Measurements from ENCODE around the gene SPP1.
"Not testable (repeated sequence)": the region's sequence is repeated elsewhere in the genome, so short reads cannot be mapped to it uniquely, and the experiment has no call there.

Gene SPP1

DNA sequence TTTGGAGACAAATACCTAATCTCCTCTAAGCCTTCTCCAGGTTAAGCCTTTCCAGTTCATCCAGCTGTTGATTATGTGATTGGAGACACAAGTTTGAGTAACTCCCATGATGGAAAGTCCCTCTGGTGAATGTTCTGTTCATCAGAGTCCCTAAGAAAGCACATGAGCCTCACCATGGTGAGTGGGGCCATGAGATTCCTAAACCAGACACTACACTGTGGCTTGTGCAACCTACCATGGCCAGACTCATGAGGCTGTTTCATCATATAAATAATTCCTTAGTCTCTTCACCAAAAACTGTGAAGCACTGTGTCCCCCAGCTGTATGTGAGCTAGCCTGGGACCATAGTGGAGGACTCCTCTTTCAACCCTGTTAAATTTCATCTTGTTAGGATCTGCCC, 46.3 kb downstream of the SPP1 start:
- no peak for DNase-seq (ENCODE audit: low spot score)
- TF ChIP-seq, protein P1, sequence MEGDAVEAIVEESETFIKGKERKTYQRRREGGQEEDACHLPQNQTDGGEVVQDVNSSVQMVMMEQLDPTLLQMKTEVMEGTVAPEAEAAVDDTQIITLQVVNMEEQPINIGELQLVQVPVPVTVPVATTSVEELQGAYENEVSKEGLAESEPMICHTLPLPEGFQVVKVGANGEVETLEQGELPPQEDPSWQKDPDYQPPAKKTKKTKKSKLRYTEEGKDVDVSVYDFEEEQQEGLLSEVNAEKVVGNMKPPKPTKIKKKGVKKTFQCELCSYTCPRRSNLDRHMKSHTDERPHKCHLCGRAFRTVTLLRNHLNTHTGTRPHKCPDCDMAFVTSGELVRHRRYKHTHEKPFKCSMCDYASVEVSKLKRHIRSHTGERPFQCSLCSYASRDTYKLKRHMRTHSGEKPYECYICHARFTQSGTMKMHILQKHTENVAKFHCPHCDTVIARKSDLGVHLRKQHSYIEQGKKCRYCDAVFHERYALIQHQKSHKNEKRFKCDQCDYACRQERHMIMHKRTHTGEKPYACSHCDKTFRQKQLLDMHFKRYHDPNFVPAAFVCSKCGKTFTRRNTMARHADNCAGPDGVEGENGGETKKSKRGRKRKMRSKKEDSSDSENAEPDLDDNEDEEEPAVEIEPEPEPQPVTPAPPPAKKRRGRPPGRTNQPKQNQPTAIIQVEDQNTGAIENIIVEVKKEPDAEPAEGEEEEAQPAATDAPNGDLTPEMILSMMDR (IDR thresholded peaks at IDR 0.05; ENCODE audit: borderline replicate concordance, control extremely low read depth, extremely low read depth, insufficient read depth, missing control alignments) = no peak
- in situ Hi-C loops (cut with MboI; ENCODE audit: low sequenced_read_pairs, unreplicated experiment) = no loop called here

DNA sequence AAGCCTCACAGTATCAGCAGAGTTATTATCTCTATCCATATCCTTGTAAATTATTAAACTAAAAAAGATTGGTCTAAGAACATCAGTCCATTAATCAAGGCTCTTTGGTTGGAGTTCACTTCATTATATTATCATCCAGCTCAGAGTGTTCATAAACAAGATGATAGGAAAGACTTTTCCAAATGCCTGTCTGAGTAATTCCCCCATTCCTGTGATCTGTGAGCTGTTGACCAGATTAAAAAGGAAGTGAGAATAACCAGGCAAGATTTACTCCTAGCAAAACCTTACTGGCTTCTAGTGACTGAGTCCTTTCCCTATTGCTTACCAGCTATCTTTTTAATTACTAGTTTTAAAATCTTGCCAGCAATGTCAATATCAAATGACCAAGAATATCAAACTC, 46.8 kb downstream of the SPP1 start:
- TF ChIP-seq, protein P1 (IDR thresholded peaks at IDR 0.05; ENCODE audit: borderline replicate concordance, control extremely low read depth, extremely low read depth, insufficient read depth, missing control alignments) = no peak
- in situ Hi-C loops (cut with MboI; ENCODE audit: low sequenced_read_pairs, unreplicated experiment) = no loop called here
- DNase-seq (ENCODE audit: low spot score) = no peak

DNA sequence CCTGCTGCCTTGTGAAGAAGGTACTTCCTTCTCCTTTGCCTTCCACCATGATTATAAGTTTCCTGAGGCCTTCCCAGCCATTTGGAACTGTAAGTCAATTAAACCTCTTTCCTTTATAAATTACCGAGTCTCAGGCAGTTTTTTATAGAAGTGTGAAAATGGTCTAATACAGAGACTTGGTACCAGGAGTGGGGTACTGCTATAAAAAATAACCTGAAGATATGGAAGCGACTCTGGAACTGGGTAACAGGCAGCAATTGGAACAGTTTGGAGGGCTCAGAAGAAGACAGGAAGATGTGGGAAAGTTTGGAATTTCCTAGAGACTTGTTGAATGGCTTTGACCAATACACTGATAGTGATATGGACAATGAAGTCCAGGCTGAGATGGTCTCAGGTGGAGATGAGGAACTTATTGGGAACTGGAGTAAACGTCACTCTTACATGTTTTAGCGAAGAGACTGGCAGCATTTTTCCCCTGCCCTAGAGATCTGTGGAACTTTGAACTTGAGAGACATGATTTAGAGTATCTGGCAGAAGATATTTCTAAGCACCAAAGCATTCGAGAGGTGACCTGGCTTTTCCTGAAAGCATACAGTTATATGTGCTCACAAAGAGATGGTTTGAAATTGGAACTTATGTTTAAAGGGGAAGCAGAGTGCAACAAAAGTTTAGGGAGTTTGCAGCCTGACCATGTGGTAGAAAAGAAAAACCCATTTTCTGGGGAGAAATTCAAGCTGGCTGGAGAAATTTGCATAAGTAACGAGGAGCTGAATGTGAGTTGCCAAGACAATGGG, 50.6 kb downstream of the SPP1 start:
- DNase-seq (ENCODE audit: low spot score) = not testable (repeated sequence)
- in situ Hi-C loops (cut with MboI; ENCODE audit: low sequenced_read_pairs, unreplicated experiment) = loop anchor here (25.0 kb wide), 1 partner anchor 486 kb away; the partner anchor contains the start of gene PYURF

DNA sequence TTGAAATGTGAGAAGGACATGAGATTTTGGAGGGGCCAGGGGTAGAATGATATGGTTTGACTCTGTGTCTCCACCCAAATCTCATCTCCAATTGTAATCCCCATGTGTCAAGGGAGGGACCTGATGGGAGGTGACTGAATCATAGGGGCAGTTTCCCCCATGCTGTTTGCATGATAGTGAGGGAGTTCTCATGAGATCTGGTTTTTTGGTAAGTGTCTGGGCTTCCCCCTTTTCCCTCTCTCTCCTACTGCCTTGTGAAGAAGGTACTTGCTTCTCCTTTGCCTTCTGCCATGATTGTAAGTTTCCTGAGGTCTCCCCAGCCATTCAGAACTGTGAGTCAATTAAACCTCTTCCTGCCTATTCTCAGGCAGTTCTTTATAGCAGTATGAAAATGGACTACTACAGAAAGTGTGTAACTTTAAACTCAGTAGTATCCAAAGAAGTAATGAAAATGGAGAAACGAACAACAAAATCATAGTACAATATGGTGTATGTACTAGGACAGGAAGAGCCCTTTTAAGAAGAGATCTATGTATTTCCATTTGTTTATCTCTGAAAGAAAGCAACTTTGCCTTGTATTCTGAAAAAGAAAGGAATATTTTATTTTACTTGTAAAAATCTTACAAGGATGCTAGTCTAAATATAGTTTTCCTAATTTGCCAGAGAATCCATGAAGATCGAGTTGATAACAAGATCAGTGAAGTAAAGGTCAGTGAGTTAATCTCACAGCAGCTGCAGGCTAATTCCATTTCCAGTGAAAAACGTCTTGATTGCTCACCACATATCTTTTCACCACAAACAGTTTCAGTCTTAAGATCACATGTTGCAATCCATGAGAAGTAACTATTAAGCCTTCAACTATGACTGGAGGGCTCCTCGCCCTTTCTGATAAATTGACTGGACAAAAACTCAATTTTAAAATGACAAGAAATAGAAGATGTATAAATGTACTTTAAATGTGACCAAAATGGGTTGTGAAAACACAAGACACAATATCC, 52.4 kb downstream of the SPP1 start:
- TF ChIP-seq, protein P1 (IDR thresholded peaks at IDR 0.05; ENCODE audit: borderline replicate concordance, control extremely low read depth, extremely low read depth, insufficient read depth, missing control alignments) = no peak
- no peak for DNase-seq (ENCODE audit: low spot score)
- in situ Hi-C loops (cut with MboI; ENCODE audit: low sequenced_read_pairs, unreplicated experiment) = loop anchor here (25.0 kb wide), 1 partner anchor 484 kb away; the partner anchor contains the start of gene PYURF

DNA sequence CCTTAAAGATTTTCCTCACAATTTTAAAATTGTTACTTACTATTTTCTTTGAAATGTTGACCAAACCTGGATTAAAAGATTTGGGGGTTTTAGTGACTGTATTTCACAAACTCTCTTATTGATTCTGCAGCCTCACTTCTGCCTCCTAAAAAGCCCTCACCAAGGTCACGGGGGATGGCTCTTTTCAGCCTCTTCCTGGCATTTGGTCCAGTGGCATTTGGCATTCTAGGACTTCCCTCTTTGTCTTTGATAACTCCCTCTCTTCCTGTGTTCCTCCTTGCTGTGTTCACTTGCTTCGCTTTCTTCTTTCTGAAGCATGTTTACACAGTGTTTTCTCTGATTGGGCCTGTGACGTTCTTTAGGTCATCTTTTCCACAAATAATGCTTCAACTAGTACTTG, 53.4 kb downstream of the SPP1 start:
- in situ Hi-C loops (cut with MboI; ENCODE audit: low sequenced_read_pairs, unreplicated experiment) = loop anchor here (25.0 kb wide), 1 partner anchor 483 kb away; the partner anchor contains the start of gene PYURF
- TF ChIP-seq, protein P1 (IDR thresholded peaks at IDR 0.05; ENCODE audit: borderline replicate concordance, control extremely low read depth, extremely low read depth, insufficient read depth, missing control alignments) = no peak
- DNase-seq (ENCODE audit: low spot score) = no peak

DNA sequence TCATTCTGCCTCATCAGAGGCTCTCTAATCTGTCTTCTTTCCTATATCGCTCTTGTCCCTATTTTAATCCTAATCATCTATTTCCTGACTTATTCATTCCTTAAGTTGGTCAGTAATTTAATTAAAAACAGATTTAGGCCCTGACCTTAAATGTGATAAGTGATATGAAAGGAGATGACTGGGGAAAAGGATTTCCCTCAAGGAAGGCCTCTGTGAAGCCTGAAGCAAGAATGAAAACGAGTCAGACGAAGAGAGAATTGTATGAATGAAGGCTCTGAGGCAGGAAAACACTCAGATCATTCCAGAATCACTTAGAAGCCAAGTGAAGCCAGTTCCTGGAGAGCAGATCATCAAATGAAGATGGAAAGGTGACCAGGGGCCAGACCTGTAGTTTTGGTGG, 54.0 kb downstream of the SPP1 start:
- TF ChIP-seq, protein P1 (IDR thresholded peaks at IDR 0.05; ENCODE audit: borderline replicate concordance, control extremely low read depth, extremely low read depth, insufficient read depth, missing control alignments) = no peak
- in situ Hi-C loops (cut with MboI; ENCODE audit: low sequenced_read_pairs, unreplicated experiment) = loop anchor here (25.0 kb wide), 1 partner anchor 483 kb away; the partner anchor contains the start of gene PYURF
- no peak for DNase-seq (ENCODE audit: low spot score)

All from GM13976 (cell line).